Smooth muscle cell (in vitro differentiated cells): ENCODE data around the gene NLRP12. TPM values are rescaled to one million over a fixed set of nuclear protein-coding genes. Genes with fewer than 3 reads are reported as not detected.
"Not testable (repeated sequence)": the region's sequence is repeated elsewhere in the genome, so short reads cannot be mapped to it uniquely, and the experiment has no call there.

Experiments
- DNase-seq: peaks from one replicate; lab custom pipeline; 2025; ENCODE audit not compliant: unreplicated experiment; lab: John Stamatoyannopoulos, UW
- H2AFZ ChIP-seq: fragments of 200-600 bp; sonication (generic); 2 replicates; pipeline ENCODE4 v1.6.0; 2016; ENCODE audit warnings: antibody characterized with exemption, low read depth, mild to moderate bottlenecking
- H3F3A ChIP-seq: fragments of 200-600 bp; sonication (generic); 2 replicates; pipeline ENCODE4 v1.6.0; 2017; ENCODE audit warnings: antibody characterized with exemption, low read depth
- H3K27ac ChIP-seq: fragments of 200-600 bp; sonication (generic); 2 replicates; pipeline ENCODE4 v1.5.1; 2016; ENCODE audit warnings: low read depth, mild to moderate bottlenecking
- H3K27me3 ChIP-seq: fragments of 200-600 bp; sonication (generic); 2 replicates; pipeline ENCODE4 v1.6.1; 2016; ENCODE audit warnings: low read depth, mild to moderate bottlenecking
- H3K36me3 ChIP-seq: fragments of 200-600 bp; sonication (generic); 2 replicates; pipeline ENCODE4 v1.5.1; 2016; ENCODE audit warnings: low read depth
- H3K4me1 ChIP-seq: fragments of 200-600 bp; sonication (generic); 2 replicates; pipeline ENCODE4 v1.5.1; 2016; ENCODE audit warnings: low read depth
- H3K4me2 ChIP-seq: fragments of 200-600 bp; sonication (generic); 2 replicates; pipeline ENCODE4 v1.6.0; 2016; ENCODE audit warnings: mild to moderate bottlenecking
- H3K4me3 ChIP-seq: fragments of 200-600 bp; sonication (generic); 2 replicates; pipeline ENCODE4 v1.5.1; 2016; ENCODE audit warnings: mild to moderate bottlenecking
- H3K79me2 ChIP-seq: fragments of 200-600 bp; sonication (generic); 2 replicates; pipeline ENCODE4 v1.6.0; 2016; ENCODE audit warnings: low read depth, mild to moderate bottlenecking
- H3K9ac ChIP-seq: fragments of 200-600 bp; sonication (generic); 2 replicates; pipeline ENCODE4 v1.6.0; 2016; ENCODE audit warnings: low read depth
- H3K9me3 ChIP-seq: fragments of 200-600 bp; sonication (generic); replicated peaks from 2 replicates; pipeline ENCODE4 v1.5.1; 2016; ENCODE audit warnings: low read depth
- H4K20me1 ChIP-seq: fragments of 200-600 bp; sonication (generic); 2 replicates; pipeline ENCODE4 v1.6.0; 2016; ENCODE audit warnings: low read depth
- WGBS: methylation state at CpG from one replicate; pipeline ENCODE4 v1.1.7; 2016; ENCODE audit warnings: low lambda C conversion rate; 5-methylcytosine and 5-hydroxymethylcytosine counted together
- polyA plus RNA-seq: library from polyadenylated mRNA; unstranded; fragments of >200 nt; fragmentation: Nextera tagmentation; extraction: Ambion mirVana; gene quantifications from 2 replicates; pipeline ENCODE4 v1.2.1, GENCODE V29; 2016
- total RNA-seq: library from RNA; depleted of rRNA; stranded (reverse); fragments of >200 nt; gene quantifications from 2 replicates; pipeline ENCODE4 v1.2.3, GENCODE V29; 2014
- TF ChIP-seq, protein P1 (sequence below): fragments of 200-600 bp; sonication (generic); IDR thresholded peaks from 2 replicates; pipeline ENCODE4 v1.5.1; 2017; ENCODE audit warnings: borderline replicate concordance, mild to moderate bottlenecking, antibody characterized with exemption; ENCODE audit not compliant: insufficient read depth, poor library complexity, severe bottlenecking

NLRP12 gene
- total and polyA plus RNA-seq, 2 experiments from 2014 or later, result 0.04 TPM; not detected in 1

DNA sequence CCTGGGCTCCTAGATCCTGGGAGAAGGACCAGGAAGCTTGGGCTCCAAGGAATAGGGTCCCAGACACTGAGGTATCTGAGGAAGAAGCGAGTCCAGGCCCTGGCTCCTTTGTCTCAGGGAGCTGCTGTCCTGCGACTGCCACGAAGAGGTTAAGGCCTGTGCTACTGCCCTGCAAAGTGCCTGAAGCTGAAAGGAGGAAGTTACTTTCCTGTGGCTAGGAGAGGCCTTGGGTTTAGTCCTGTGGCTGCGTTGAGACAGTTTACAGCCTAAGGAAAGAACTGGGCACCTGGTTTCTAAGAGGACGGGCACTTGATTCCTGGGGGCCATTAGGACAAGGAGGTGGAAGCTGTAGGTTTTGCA, 46.4 kb upstream of the NLRP12 start:
- Histone ChIP-seq H3K4me3 (peak overlapping the region; percentile 96), H3K9ac (no peak overlapping the region), H3K4me2 (peak overlapping the region; percentile 40), H4K20me1 (peaks cover 61% of the 10 kb centered on the region), H3K27me3 (no peaks in the 10 kb centered on the region), H3K4me1 (peaks cover 10% of the 10 kb centered on the region), H2AFZ (no peak overlapping the region), H3K9me3 (no peaks in the 10 kb centered on the region), H3K36me3 (no peaks in the 10 kb centered on the region), H3F3A (peaks cover 15% of the 10 kb centered on the region), H3K27ac (peak overlapping the region; percentile 35), H3K79me2 (peaks cover 46% of the 10 kb centered on the region)
- TF ChIP-seq, protein P1, sequence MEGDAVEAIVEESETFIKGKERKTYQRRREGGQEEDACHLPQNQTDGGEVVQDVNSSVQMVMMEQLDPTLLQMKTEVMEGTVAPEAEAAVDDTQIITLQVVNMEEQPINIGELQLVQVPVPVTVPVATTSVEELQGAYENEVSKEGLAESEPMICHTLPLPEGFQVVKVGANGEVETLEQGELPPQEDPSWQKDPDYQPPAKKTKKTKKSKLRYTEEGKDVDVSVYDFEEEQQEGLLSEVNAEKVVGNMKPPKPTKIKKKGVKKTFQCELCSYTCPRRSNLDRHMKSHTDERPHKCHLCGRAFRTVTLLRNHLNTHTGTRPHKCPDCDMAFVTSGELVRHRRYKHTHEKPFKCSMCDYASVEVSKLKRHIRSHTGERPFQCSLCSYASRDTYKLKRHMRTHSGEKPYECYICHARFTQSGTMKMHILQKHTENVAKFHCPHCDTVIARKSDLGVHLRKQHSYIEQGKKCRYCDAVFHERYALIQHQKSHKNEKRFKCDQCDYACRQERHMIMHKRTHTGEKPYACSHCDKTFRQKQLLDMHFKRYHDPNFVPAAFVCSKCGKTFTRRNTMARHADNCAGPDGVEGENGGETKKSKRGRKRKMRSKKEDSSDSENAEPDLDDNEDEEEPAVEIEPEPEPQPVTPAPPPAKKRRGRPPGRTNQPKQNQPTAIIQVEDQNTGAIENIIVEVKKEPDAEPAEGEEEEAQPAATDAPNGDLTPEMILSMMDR, result no peak
- DNase-seq, result no peak
- WGBS, result 75% methylated on average over 5 of the region's 5 CpGs

DNA sequence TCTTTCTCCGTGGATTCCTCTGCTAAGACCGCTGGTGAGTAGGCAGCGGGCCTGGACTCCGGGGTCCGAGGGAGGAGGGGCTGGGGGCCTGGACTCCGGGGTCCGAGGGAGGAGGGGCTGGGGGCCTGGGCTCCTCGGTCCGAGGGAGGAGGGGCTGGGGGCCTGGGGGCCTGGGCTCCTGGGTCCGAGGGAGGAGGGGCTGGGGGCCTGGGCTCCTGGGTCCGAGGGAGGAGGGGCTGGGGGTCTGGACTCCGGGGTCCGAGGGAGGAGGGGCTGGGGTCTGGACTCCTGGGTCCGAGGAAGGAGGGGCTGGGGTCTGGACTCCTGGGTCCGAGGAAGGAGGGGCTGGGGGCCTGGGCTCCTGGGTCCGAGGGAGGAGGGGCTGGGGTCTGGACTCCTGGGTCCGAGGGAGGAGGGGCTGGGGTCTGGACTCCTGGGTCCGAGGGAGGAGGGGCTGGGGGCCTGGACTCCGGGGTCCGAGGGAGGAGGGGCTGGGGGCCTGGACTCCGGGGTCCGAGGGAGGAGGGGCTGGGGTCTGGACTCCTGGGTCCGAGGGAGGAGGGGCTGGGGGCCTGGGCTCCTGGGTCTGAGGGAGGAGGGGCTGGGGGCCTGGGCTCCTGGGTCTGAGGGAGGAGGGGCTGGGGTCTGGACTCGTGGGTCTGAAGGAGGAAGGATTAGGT, 45.8 kb upstream of the NLRP12 start:
- DNase-seq, H3K4me1 ChIP-seq, H3K27me3 ChIP-seq, H3K36me3 ChIP-seq, H2AFZ ChIP-seq, H3K9me3 ChIP-seq: not testable (repeated sequence)
- Histone ChIP-seq H3F3A (peaks cover 13% of the 10 kb centered on the region), H3K4me2 (peak overlapping the region; percentile 100), H3K4me3 (peak overlapping the region; percentile 96), H3K27ac (peak overlapping the region; percentile 96), H3K79me2 (peaks cover 46% of the 10 kb centered on the region), H4K20me1 (peaks cover 55% of the 10 kb centered on the region), H3K9ac (peak overlapping the region; percentile 99)
- 0% methylated on average over 4 of the region's 24 CpGs for WGBS

DNA sequence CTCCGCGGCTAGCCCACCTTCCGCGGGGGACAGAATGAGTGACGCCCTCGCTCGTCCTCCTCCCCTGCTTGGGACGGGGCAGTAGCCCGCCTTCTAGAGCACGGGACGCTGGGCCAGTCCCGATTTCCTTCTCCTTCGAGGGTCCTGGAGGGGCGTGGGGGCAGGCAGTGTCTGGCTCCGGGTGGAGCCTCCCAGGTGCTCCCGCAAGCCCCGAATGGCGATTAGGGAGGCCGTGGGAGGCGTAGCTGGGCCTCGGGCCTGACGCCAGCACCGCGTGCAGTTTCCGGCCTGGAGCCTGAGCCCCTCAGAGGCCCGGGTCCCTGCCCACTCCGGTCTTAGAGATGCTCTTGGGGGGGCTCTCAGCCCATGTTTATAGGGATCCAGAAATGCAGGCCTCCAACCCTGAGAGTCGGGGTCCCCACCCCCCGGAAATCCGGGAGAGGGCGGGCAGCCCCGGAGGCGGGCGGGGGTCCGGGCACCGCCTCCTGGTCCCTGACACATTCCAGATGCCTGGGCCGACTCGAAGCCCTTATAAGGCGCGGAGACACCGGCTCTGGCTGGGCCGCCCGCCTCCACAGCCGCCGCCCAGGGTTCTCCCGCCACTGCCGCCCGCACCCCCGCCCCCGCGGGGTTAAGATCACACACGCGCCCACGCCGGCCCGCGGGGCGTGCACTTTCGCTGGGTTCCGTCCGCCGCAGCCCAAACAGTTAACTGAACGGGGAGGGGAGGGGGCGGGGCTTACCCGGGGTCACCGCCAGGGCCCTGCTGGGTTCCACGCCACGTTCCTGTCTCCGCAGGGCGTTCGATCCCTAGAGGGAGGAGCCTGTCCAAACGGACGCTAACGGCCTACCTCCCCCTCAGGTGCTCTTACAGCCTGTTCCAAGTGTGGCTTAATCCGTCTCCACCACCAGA, 45.0 kb upstream of the NLRP12 start:
- Histone ChIP-seq H4K20me1 (peaks cover 47% of the 10 kb centered on the region), H3K9ac (peak overlapping the region; percentile 99), H3K27ac (peak overlapping the region; percentile 96), H3K4me1 (peaks cover 10% of the 10 kb centered on the region), H3F3A (peaks cover 13% of the 10 kb centered on the region), H3K27me3 (no peaks in the 10 kb centered on the region), H2AFZ (no peak overlapping the region), H3K79me2 (peaks cover 43% of the 10 kb centered on the region), H3K4me2 (peak overlapping the region; percentile 100), H3K36me3 (no peaks in the 10 kb centered on the region), H3K9me3 (no peaks in the 10 kb centered on the region), H3K4me3 (peak overlapping the region; percentile 96)
- peak; percentile 73 for DNase-seq
- TF ChIP-seq, protein P1, result no peak
- WGBS, result under 1% methylated on average over 40 of the region's 75 CpGs
